Activated T-cell treated with anti-CD3 and anti-CD28 coated beads, Interleukin-2, amount 50 U/mL, for 72 hours (primary cell): ENCODE data around the gene ARHGEF1. TPM values are rescaled to one million over a fixed set of nuclear protein-coding genes. Genes with fewer than 3 reads are reported as not detected.
A peak's percentile ranks its signal among the peaks of the same experiment; 100 is the strongest.
"Not testable (repeated sequence)": the region's sequence is repeated elsewhere in the genome, so short reads cannot be mapped to it uniquely, and the experiment has no call there.

Experiments
- ATAC-seq, 2 donors: fragments of 150-1000 bp; cut with Tn5 transposase; replicated peaks in 1 of 2; 2 replicates each; pipeline ENCODE4 v1.10.0; 2021; ENCODE audit warnings: moderate library complexity in 2 of 2, mild to moderate bottlenecking in 1 of 2
- DNase-seq, 2 donors: peaks; one replicate each; pipeline ENCODE4 v3.0.0; 2021 to 2022; ENCODE audit warnings: mixed read lengths in 1 of 2
- H3K27ac Mint-ChIP-seq: one replicate; pipeline ENCODE4 v1.8.0; 2022; ENCODE audit warnings: mild to moderate bottlenecking, moderate library complexity, mixed read lengths
- H3K27me3 Mint-ChIP-seq: one replicate; pipeline ENCODE4 v1.8.0; 2022; ENCODE audit warnings: low read depth, mixed read lengths
- H3K36me3 Mint-ChIP-seq, 2 donors: one replicate each; pipeline ENCODE4 v1.8.0; 2022; ENCODE audit warnings: mixed read lengths in 2 of 2, mild to moderate bottlenecking in 1 of 2; ENCODE audit not compliant: insufficient read depth in 2 of 2
- H3K4me1 Mint-ChIP-seq: one replicate; pipeline ENCODE4 v1.8.0; 2022; ENCODE audit warnings: low read depth, mixed read lengths
- H3K4me3 Mint-ChIP-seq, 2 donors: one replicate each; pipeline ENCODE4 v1.8.0; 2022; ENCODE audit warnings: mild to moderate bottlenecking in 2 of 2, mixed read lengths in 2 of 2, moderate library complexity in 2 of 2
- H3K9me3 Mint-ChIP-seq, 2 donors: one replicate each; pipeline ENCODE4 v1.8.0; 2022; ENCODE audit warnings: mixed read lengths in 2 of 2
- total RNA-seq, 2 donors: library from RNA; stranded (reverse); gene quantifications; one replicate each; pipeline ENCODE4 v1.2.3, GENCODE V29; 2022

Gene ARHGEF1
- total RNA-seq, 2 donors from 2014 or later = 371 to 446 TPM

DNA sequence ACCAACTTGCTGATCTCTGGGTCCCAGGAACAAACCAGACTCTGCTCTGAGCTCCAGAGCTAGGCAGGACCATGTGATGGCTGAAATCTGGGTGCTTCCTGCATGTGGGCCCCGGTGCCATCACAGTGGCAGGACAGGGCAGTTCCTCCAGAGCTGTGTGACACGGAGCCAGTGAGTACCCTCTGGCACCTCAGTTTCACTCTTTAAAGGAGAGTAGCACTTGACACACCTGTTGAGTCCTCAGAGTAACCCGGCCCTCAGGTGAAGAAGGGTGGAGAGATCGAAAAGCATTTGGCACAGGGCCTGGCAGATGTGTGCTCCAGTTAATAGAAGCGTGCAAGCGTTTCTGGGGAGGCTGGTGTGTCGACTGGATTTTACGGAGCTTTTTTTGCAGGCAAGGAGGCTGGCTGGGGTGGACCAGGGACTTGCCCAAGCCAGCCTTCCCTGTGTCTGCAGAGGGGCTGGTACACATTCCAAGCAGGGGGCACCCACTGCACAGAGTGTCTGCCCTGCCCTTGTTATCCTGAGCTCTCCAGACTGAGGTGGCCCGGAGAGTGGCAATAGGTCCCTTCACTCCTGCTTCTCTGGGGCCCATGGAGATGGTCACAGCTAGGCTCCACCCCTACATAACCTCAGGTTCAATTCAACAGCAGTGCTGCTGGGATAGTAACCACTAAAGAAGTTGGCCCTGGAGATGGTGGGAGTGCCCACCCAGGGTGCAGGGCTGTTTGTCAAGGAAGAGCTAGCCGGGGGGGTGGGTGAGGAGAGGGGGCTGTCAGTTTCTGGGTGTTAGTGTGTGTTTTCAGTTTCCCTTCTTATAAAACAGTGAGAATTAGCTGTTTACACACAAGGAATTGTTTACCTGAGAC, 14.6 kb upstream of the ARHGEF1 start:
- H3K9me3 Mint-ChIP-seq = no peaks in the 10 kb centered on the region
- peak overlapping the region; percentile 54 to 58 for H3K4me3 Mint-ChIP-seq
- peaks cover 93% of the 10 kb centered on the region for H3K4me1 Mint-ChIP-seq
- no peaks in the 10 kb centered on the region for H3K27me3 Mint-ChIP-seq
- no peak for DNase-seq
- H3K27ac Mint-ChIP-seq = peak overlapping the region; percentile 86
- H3K36me3 Mint-ChIP-seq = peaks cover 11 to 46% of the 10 kb centered on the region in 2 donors
- ATAC-seq = peak in 1 of 2 donors; percentile 2

DNA sequence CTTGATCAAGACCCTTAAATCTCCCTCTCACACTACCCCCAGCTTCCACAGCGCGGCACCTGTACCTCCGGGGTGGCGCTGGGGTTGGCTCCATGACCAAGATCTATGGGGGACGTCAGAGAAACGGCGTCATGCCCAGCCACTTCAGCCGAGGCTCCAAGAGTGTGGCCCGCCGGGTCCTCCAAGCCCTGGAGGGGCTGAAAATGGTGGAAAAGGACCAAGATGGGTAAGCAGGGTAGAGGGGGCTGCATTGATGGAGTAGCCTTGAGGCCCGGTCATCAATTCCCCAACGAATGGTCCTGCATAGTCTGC, 14.0 kb upstream of the ARHGEF1 start:
- no peak for DNase-seq
- no peaks in the 10 kb centered on the region for H3K9me3 Mint-ChIP-seq
- no peak for ATAC-seq
- peaks cover 9 to 42% of the 10 kb centered on the region in 2 donors for H3K36me3 Mint-ChIP-seq
- H3K4me1 Mint-ChIP-seq = peaks cover 89% of the 10 kb centered on the region
- peak overlapping the region; percentile 1 to 34 for H3K4me3 Mint-ChIP-seq
- peak overlapping the region; percentile 86 for H3K27ac Mint-ChIP-seq
- H3K27me3 Mint-ChIP-seq = no peaks in the 10 kb centered on the region

DNA sequence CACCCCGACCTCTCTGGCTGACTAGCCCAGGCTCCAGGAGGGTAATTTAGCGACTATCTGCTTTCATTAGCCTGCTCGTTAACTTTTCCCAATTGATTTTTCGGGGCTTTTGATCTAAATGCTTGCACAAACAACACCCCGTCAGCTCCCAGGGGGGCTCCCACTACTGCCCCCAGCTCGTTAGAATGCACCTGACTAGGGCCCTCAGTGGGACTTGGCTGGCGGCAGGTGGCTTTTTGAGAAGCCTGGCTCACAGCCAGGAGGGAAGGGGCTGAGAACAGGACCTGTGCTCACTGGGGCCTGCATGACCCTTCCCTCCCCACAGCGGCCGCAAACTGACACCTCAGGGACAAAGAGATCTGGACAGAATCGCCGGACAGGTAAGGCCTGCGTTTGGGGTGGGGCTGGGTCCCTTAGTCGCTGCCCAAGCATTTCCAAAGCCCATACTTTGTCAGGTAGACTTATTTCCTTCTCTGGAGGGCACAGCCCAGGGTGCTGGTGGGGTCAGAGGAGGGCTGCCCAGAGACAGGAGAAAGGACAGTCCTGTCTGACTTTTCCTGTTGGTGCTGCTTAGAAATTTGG, 13.5 kb upstream of the ARHGEF1 start:
- Mint-ChIP-seq H3K4me1 (peaks cover 84% of the 10 kb centered on the region), H3K36me3 (peaks cover 6 to 37% of the 10 kb centered on the region in 2 donors), H3K27ac (peak overlapping the region; percentile 25), H3K27me3 (no peaks in the 10 kb centered on the region), H3K9me3 (no peaks in the 10 kb centered on the region), H3K4me3 (peak overlapping the region; percentile 4 to 25)
- ATAC-seq = no peak
- no peak for DNase-seq

DNA sequence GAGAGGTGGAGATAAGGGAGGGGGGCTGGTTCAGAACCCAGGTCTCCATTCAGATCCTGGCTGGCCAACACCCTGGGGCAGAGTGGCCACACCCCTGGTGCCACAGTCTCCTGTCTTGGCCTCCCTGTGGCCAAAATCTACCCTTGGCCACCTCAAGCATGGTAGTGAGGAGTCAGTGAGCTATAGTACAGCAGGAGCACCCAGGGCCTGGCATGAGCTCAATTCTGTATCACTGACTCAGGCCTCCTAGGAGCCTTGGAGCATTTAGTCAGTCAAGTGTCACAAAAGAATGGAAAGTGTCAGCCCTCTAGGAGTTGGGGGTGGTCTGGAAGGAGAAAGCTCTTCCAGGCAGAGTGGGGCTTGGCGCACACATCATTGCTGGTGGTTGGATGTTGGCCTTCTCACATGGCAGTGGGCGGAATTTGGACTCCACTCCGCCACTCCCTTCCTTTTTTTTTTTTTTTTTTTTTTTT, 12.5 kb upstream of the ARHGEF1 start:
- no peaks in the 10 kb centered on the region for H3K9me3 Mint-ChIP-seq
- peak overlapping the region; percentile 46 to 66 for H3K4me3 Mint-ChIP-seq
- no peaks in the 10 kb centered on the region for H3K27me3 Mint-ChIP-seq
- H3K4me1 Mint-ChIP-seq = peaks cover 83% of the 10 kb centered on the region
- ATAC-seq (peak; percentile 22 to 37), DNase-seq (peak; percentile 41 to 51)
- H3K36me3 Mint-ChIP-seq = peaks cover 6 to 33% of the 10 kb centered on the region in 2 donors
- peak overlapping the region; percentile 3 for H3K27ac Mint-ChIP-seq

DNA sequence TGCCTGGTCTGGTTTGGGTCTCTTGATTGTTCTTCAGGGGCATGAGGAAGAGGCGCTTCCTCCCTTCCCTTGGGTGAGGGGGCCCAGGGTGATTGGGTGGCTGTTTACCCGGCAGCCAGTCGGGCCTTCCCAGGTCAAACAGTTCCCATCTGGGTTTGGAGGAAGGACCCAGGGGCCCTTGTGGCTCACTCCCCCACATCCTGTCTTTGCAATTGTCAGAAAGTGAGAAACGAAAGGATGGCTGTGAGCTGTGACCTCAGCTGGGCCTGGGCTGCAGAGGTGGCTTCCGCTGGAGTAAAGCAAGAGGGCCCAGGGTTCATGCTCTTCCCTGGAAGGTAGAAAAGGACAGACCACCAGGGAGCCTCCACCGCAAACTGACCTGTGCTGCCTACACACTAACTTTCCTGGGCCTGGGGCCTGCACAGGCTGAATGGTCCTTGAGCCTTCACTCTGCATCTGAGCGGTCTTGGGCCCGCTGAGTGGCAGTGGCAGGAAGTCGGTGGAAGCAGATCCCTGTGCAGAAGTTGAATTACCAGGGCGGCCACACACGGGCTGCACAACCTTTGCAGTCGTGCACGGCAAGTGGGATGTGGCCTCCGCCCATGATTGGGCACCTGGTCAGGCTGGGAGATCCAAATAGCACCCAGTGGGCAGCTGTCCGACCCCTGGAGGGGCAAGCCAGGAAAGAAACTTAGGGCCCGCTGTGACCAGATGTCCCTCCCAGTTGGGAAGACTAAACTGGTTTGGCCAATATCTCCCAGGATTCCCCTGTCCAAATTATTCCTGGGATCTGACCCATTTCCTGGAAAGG, 11.2 kb upstream of the ARHGEF1 start:
- H3K27ac Mint-ChIP-seq = peak overlapping the region; percentile 99
- H3K9me3 Mint-ChIP-seq = no peaks in the 10 kb centered on the region
- peak; percentile 80 to 85 for DNase-seq
- H3K4me3 Mint-ChIP-seq = peak overlapping the region; percentile 72 to 85
- ATAC-seq = peak; percentile 67 to 76
- peaks cover 6 to 20% of the 10 kb centered on the region in 2 donors for H3K36me3 Mint-ChIP-seq
- H3K4me1 Mint-ChIP-seq = peaks cover 83% of the 10 kb centered on the region
- no peaks in the 10 kb centered on the region for H3K27me3 Mint-ChIP-seq

DNA sequence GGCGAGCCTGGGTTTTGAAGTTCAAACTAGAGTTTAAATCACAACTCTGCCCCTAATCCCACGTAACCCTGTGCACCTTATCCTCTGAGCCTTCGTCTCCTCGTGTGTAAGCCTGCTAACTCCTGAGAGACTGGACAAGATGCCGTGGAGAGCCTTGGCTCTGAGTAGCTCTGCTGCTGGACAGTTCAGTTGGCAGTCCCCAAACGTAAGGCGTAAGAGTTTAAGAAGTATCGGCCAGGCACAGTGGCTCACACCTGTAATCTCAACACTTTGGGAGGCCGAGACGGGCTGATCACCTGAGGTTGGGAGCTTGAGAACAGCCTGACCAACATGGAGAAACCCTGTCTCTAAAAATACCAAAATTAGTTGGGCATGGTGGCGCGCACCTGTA, 10.6 kb upstream of the ARHGEF1 start:
- H3K4me1 Mint-ChIP-seq = peaks cover 87% of the 10 kb centered on the region
- no peak for DNase-seq
- H3K27ac Mint-ChIP-seq = peak overlapping the region; percentile 75
- no peaks in the 10 kb centered on the region for H3K27me3 Mint-ChIP-seq
- ATAC-seq = no peak
- H3K9me3 Mint-ChIP-seq = no peaks in the 10 kb centered on the region
- peaks cover 6 to 19% of the 10 kb centered on the region in 2 donors for H3K36me3 Mint-ChIP-seq
- peak overlapping the region in 1 of 2 donors; percentile 20 for H3K4me3 Mint-ChIP-seq

DNA sequence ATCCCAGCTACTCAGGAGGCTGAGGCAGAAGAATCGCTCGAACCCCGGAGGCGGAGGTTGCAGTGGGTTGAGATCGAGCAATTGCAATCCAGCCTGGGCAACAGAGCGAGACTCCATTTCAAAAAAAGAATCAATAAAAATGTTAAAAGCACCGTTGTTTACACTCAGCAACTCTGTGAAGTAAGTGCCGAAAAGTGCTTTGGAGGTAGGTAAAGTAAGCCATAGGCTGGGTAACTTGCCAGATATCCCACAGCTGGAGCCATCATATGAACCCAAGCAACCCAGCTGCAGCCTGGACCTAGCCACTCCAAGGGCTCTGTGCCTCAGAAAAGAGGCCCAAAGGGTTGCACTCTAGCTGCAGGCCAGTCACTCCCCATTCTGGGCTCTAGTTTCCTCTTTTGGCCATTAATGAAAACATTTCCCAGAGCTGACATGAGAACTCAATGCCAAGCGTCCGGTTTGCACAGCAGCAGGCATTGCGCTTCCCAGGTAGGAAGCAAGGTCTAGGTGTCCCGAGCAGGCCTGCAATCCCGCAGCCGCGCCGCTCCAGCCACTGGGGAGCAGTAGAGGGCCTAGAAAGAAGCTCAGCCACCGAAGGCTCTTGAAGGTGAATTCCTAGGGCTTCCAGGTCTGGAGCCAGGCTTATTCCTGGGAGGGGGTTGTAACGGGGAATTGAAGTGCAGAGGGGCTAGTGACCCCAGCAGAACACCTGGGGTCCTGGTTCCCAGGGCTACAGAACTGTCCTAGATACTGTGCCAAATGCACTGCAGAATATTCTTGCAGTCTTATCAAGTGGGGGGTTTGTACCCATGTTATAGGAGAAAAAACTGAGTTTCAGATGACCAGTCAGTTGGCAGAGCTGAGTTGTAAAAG, 10.0 kb upstream of the ARHGEF1 start:
- H3K36me3 Mint-ChIP-seq = peaks cover 6 to 19% of the 10 kb centered on the region in 2 donors
- DNase-seq (peak; percentile 68 to 73), ATAC-seq (no peak)
- H3K4me1 Mint-ChIP-seq = peaks cover 87% of the 10 kb centered on the region
- H3K27me3 Mint-ChIP-seq = no peaks in the 10 kb centered on the region
- H3K4me3 Mint-ChIP-seq = peak overlapping the region in 1 of 2 donors; percentile 20
- no peaks in the 10 kb centered on the region for H3K9me3 Mint-ChIP-seq
- peak overlapping the region; percentile 75 for H3K27ac Mint-ChIP-seq

DNA sequence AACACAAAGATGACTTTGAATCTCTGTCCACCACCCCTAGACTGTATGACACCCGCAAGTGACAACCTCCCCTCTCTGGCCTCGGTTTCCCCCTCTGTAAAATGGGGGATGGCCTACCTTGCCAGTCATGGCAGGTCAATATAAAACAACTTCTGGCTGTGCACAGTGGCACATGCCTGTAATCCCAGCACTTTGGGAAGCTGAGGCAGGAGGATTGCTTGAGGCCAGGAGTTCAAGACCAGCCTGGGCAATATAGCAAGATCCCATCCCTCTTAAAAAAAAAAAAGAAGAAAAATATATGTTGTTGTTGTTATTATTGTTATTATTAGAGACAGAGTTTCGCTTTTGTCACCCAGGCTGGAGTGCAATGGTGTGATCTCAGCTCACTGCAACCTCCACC, 7.0 kb upstream of the ARHGEF1 start:
- peak in 1 of 2 donors; percentile 0 for DNase-seq
- not testable (repeated sequence) for H3K9me3 Mint-ChIP-seq, H3K36me3 Mint-ChIP-seq, ATAC-seq, H3K27me3 Mint-ChIP-seq
- Mint-ChIP-seq H3K27ac (peak overlapping the region; percentile 18), H3K4me1 (peaks cover 63% of the 10 kb centered on the region), H3K4me3 (peak overlapping the region; percentile 49 to 60)

DNA sequence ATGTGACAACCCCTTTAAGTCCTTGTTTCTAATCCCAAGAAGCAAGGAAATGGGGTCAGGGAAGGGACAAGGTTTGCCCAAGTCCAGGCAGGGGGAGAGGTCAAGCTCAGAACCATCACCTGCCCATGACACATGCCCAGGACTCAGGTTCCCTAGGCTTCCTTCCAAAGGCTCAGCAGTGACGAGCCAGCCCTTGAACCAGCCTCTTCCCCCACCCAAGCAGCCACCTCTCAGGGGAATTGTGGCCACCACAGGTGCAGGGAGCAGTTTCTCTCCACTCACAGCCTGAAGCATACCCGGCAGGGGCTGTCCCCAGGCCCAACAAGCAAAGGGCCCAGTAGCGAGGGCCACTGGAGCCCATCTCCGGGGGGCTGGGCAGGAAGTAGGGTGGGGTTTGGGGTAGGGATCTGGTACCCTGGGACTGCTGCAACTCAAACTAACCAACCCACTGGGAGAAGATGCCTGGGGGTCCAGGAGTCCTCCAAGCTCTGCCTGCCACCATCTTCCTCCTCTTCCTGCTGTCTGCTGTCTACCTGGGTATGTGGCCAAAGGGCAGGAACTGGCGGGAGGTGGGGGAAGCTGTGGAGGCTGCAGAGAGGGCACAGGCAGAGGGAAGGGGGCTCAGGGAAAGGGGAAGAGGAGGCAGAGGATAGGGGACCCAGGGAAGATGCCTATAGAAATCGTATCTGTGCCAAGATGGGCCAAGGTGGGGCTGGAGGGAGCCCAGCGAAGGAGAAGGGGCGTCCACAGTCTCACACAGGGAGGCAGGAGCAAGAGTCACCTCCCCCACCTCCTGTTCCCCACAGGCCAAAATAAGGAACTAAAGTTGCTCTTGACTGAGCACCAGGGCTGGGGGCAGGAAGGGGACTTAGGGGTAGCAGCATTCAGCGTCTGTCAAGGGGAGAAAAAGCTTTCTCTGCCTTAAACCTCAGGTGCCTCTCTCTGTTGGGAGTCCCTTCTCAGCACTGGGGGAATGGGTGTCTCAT, 5.8 kb upstream of the ARHGEF1 start, which contains the start of gene CD79A:
CD79A (plus strand) TSS at position 433 of the 986 bp plus-strand sequence; CDS start at position 459, 26 bp downstream.
- Mint-ChIP-seq H3K36me3 (peaks cover 0 to under 1% of the 10 kb centered on the region in 2 donors), H3K4me1 (peaks cover 59% of the 10 kb centered on the region), H3K9me3 (no peaks in the 10 kb centered on the region), H3K4me3 (peak within 1 kb of the TSS; percentile 54 to 78), H3K27me3 (no peaks in the 10 kb centered on the region), H3K27ac (peak within 1 kb of the TSS; percentile 90)
- ATAC-seq (peak; percentile 2 to 8), DNase-seq (peak in 1 of 2 donors; percentile 37)

DNA sequence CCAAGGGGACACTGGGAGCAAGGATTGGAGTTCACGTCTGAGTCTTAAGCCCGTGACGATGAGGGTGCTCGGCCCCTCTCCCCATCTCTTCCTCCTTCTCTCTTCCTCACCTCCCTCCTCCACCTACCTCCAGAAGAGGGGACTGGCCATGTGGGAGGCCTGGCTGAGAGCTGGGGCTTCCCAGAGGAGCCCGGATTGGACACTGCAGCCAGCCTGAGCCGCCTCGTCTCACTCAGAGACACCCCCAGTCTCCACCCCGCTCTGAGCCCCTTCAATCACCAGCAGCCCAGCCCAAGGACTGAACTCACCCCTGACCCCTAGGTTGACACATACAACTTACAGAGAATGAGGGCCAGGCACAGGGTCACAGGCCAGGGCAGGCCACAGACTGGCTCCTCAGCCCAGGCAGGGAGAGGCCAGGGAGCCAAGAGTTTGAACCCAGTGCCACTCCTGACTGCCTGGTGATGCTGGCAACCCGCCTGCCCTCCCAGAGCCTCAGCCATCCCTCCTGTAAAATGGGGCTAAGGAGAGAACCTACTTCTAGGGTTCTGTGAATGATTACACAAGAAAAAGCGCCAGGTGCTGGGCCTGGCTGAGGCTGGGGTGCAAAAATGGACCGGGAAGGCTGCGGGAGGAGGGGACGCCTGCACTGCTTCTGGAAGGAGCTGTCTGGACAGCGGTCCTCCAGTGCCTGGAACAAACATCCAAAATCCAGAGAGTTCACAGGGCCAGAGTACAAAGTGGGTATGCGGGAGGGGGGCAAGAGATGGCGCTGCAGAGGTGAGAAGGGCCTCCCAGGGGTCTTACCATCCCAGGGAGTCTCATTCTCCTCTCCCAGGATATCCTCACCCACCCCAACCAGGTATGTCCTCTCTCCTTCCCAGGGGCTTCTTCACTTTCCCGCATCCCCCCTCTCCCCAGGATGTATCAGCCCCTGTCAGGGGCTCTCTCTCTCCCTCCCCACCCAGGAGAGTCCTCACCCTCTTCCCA, 4.8 kb upstream of the ARHGEF1 start:
- no peaks in the 10 kb centered on the region for H3K9me3 Mint-ChIP-seq
- DNase-seq (peak in 1 of 2 donors; percentile 22), ATAC-seq (peak; percentile 5 to 10)
- H3K4me1 Mint-ChIP-seq = peaks cover 53% of the 10 kb centered on the region
- H3K4me3 Mint-ChIP-seq = peak overlapping the region; percentile 54 to 78
- H3K27me3 Mint-ChIP-seq = no peaks in the 10 kb centered on the region
- H3K27ac Mint-ChIP-seq = peak overlapping the region; percentile 90
- peaks cover 5 to 6% of the 10 kb centered on the region in 2 donors for H3K36me3 Mint-ChIP-seq
